Nephron (organoid): ENCODE results near the gene OR6N2.

ENCODE experiments used
- H3K27ac Mint-ChIP-seq, 3 experiments: 2 replicates each; pipeline ENCODE4 v1.8.0; 2020; ENCODE audit warnings: mixed read lengths in 3 of 3, mild to moderate bottlenecking in 2 of 3, moderate library complexity in 1 of 3
- H3K27me3 Mint-ChIP-seq: 2 replicates; pipeline ENCODE4 v1.8.0; 2021; ENCODE audit warnings: low read depth, mild to moderate bottlenecking, moderate library complexity, mixed read lengths
- H3K36me3 Mint-ChIP-seq: 2 replicates; pipeline ENCODE4 v1.8.0; 2020; ENCODE audit warnings: low read depth, mixed read lengths
- H3K4me1 Mint-ChIP-seq: 2 replicates; pipeline ENCODE4 v1.8.0; 2020; ENCODE audit warnings: mixed read lengths
- H3K4me3 Mint-ChIP-seq, 3 experiments: 2 replicates each; pipeline ENCODE4 v1.8.0; 2020; ENCODE audit warnings: mild to moderate bottlenecking in 3 of 3, mixed read lengths in 3 of 3, moderate library complexity in 2 of 3
- H3K9me3 Mint-ChIP-seq: 2 replicates; pipeline ENCODE4 v1.8.0; 2020; ENCODE audit warnings: mixed read lengths
- TF ChIP-seq, protein P1 (sequence below), 3 experiments: fragments of 200-600 bp; sonication (generic); IDR thresholded peaks; one replicate each; pipeline ENCODE4 v1.5.0; 2021; ENCODE audit warnings: antibody characterized with exemption in 3 of 3; ENCODE audit not compliant: unreplicated experiment in 3 of 3

The OR6N2 gene

GRCh38 chr1:158818560-158818959 is 37.6 kb upstream of the OR6N2 start:
- no peaks in the 10 kb centered on the region for H3K9me3 Mint-ChIP-seq
- no peak overlapping the region for H3K4me3 Mint-ChIP-seq
- H3K27me3 Mint-ChIP-seq: no peaks in the 10 kb centered on the region
- no peaks in the 10 kb centered on the region for H3K36me3 Mint-ChIP-seq
- TF ChIP-seq, protein P1, sequence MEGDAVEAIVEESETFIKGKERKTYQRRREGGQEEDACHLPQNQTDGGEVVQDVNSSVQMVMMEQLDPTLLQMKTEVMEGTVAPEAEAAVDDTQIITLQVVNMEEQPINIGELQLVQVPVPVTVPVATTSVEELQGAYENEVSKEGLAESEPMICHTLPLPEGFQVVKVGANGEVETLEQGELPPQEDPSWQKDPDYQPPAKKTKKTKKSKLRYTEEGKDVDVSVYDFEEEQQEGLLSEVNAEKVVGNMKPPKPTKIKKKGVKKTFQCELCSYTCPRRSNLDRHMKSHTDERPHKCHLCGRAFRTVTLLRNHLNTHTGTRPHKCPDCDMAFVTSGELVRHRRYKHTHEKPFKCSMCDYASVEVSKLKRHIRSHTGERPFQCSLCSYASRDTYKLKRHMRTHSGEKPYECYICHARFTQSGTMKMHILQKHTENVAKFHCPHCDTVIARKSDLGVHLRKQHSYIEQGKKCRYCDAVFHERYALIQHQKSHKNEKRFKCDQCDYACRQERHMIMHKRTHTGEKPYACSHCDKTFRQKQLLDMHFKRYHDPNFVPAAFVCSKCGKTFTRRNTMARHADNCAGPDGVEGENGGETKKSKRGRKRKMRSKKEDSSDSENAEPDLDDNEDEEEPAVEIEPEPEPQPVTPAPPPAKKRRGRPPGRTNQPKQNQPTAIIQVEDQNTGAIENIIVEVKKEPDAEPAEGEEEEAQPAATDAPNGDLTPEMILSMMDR (IDR thresholded peaks at IDR 0.05; ENCODE audit: unreplicated experiment in 3 of 3): no peak
- no peaks in the 10 kb centered on the region for H3K4me1 Mint-ChIP-seq
- peak overlapping the region in 1 of 3 experiments; percentile 40 for H3K27ac Mint-ChIP-seq

DNA sequence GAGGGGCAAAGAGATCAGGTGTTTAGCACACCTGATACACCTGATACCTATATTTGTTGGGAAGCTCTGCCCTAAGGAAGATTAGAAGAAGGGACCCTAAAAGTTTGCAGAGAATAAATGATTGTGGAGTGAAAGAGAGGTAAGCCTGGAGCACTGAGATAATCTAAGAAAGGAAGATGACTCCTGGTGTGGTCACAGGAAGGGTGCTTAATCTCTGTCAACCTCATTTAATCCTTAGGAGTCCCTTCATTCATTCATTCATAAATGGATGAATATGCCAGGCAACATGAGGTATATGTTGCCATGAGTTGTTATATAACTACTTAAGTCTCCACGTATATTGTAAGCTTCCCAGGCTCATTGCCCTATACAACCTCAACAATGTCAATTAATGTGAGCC is 34.0 kb upstream of the OR6N2 start:
- H3K9me3 Mint-ChIP-seq: no peaks in the 10 kb centered on the region
- H3K27ac Mint-ChIP-seq: no peak overlapping the region

GRCh38 chr1:158813164-158813563 is 32.2 kb upstream of the OR6N2 start:
- no peak overlapping the region for H3K27ac Mint-ChIP-seq
- no peaks in the 10 kb centered on the region for H3K36me3 Mint-ChIP-seq
- H3K9me3 Mint-ChIP-seq: no peaks in the 10 kb centered on the region
- H3K4me1 Mint-ChIP-seq: no peaks in the 10 kb centered on the region
- H3K4me3 Mint-ChIP-seq: no peak overlapping the region
- no peaks in the 10 kb centered on the region for H3K27me3 Mint-ChIP-seq
- TF ChIP-seq, protein P1 (IDR thresholded peaks at IDR 0.05; ENCODE audit: unreplicated experiment in 3 of 3): no peak

More for the DNA sequence above, 34.0 kb upstream of the OR6N2 start:
- TF ChIP-seq, protein P1 (IDR thresholded peaks at IDR 0.05; ENCODE audit: unreplicated experiment in 3 of 3): no peak
- no peak overlapping the region for H3K4me3 Mint-ChIP-seq
- no peaks in the 10 kb centered on the region for H3K27me3 Mint-ChIP-seq
- H3K36me3 Mint-ChIP-seq: no peaks in the 10 kb centered on the region
- H3K4me1 Mint-ChIP-seq: no peaks in the 10 kb centered on the region

DNA sequence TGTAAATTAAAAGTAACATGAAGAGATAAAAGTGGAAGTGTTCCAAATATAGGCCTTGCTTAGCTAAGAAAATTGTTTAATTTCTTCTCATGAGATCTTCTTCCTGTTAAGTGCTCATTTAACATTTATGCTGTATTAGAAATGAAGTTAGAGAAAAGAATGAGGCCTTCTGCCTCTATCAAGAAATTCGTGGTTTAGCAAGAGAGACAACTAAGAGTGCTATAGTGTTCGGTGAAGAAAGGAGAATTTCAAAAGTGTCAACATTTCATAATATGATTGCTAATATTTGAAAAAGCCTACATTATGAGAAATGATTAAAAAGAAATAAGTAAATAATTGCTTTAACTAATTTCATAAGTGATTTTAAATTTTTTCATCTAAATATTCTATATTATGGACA is 31.3 kb upstream of the OR6N2 start:
- H3K4me3 Mint-ChIP-seq: no peak overlapping the region
- no peaks in the 10 kb centered on the region for H3K27me3 Mint-ChIP-seq
- H3K4me1 Mint-ChIP-seq: no peaks in the 10 kb centered on the region

DNA sequence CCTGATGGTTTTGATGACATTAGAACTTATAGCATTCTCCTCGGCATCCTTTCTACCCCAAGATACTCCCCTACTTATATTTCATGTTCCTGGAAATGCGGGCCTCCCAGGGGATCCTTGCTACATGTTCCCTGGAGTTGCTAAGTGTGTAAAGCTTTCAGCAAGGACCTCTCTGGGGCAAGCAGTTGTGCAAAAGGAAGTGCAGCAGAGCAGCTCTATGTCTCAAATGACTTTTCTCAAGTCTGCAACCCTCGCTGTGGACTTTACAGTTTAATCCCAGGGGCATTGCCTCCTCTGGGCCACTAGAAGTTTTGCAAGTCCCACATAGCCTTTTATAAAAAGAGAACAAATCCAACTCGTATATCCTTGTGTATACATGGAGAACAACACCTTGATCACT is 29.3 kb upstream of the OR6N2 start:
- TF ChIP-seq, protein P1 (IDR thresholded peaks at IDR 0.05; ENCODE audit: unreplicated experiment in 3 of 3): no peak
- H3K27ac Mint-ChIP-seq: no peak overlapping the region
- H3K4me3 Mint-ChIP-seq: no peak overlapping the region

More for the DNA sequence above, 31.3 kb upstream of the OR6N2 start:
- Mint-ChIP-seq H3K36me3 (no peaks in the 10 kb centered on the region), H3K27ac (no peak overlapping the region), H3K9me3 (no peaks in the 10 kb centered on the region)
- TF ChIP-seq, protein P1 (IDR thresholded peaks at IDR 0.05; ENCODE audit: unreplicated experiment in 3 of 3): no peak

GRCh38 chr1:158809862-158810261 is 28.9 kb upstream of the OR6N2 start:
- Mint-ChIP-seq H3K9me3 (no peaks in the 10 kb centered on the region), H3K4me1 (no peaks in the 10 kb centered on the region), H3K36me3 (no peaks in the 10 kb centered on the region), H3K27ac (no peak overlapping the region), H3K27me3 (no peaks in the 10 kb centered on the region), H3K4me3 (no peak overlapping the region)
- TF ChIP-seq, protein P1 (IDR thresholded peaks at IDR 0.05; ENCODE audit: unreplicated experiment in 3 of 3): no peak

More for the DNA sequence above, 29.3 kb upstream of the OR6N2 start:
- Mint-ChIP-seq H3K36me3 (no peaks in the 10 kb centered on the region), H3K27me3 (no peaks in the 10 kb centered on the region), H3K4me1 (no peaks in the 10 kb centered on the region), H3K9me3 (no peaks in the 10 kb centered on the region)
